ENCODE data around the gene NDUFB6.
A peak's percentile ranks its signal among the peaks of the same experiment; 100 is the strongest.

Gene NDUFB6

DNA sequence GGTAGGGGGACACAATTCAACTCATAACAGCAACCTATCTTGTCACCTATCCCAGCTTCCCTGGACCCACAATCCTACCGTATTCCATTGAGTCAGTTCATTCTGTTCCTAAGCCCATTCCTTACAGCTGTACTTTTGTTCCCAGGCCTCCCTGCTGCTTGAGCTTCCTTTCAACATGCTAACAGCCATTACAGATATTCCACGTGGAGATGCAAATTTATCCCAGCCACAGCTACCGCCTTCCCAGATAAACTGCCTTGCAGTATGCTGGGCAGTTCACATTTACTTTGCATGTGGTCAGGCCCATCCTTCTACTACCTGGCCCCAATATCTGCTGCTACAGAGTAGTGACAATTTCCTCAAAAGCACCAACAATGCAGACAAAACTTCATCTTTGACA lies 70.0 kb downstream of the NDUFB6 start:
- peak; percentile 39 for DNase-seq
- no peaks in the 10 kb centered on the region for H3K79me1 ChIP-seq (ENCODE audit: low read length)
- H3K27ac ChIP-seq (ENCODE audit: low read depth, low read length), result no peak overlapping the region
- H2BK5ac ChIP-seq (ENCODE audit: low read length), result no peak overlapping the region
- WGBS (ENCODE audit: extremely low coverage, insufficient coverage, low lambda C conversion rate), result no CpG with 5 or more reads among the region's 3 CpGs
- H3K4ac ChIP-seq (ENCODE audit: low read depth, low read length), result no peak overlapping the region
- H2BK15ac ChIP-seq (replicated peaks; ENCODE audit: low read depth), result no peak overlapping the region
- no peaks in the 10 kb centered on the region for H3K27me3 ChIP-seq (ENCODE audit: insufficient read depth, low read length, poor library complexity)
- H3K56ac ChIP-seq (ENCODE audit: low read length), result no peak overlapping the region
- H2AK5ac ChIP-seq (ENCODE audit: low read length), result no peak overlapping the region
- H3K23ac ChIP-seq (ENCODE audit: low read length), result no peak overlapping the region
- no peak overlapping the region for H4K5ac ChIP-seq (ENCODE audit: low read length)
- no peak overlapping the region for H3K4me2 ChIP-seq (ENCODE audit: low read length)
- H3K36me3 ChIP-seq (ENCODE audit: control insufficient read depth, insufficient read depth, low read length), result no peaks in the 10 kb centered on the region
- H2BK120ac ChIP-seq (ENCODE audit: low read depth, low read length), result no peak overlapping the region
- H4K8ac ChIP-seq (ENCODE audit: low read depth, low read length), result no peak overlapping the region
- no peak overlapping the region for H3K9ac ChIP-seq (ENCODE audit: low read length)
- no peak overlapping the region for H3K18ac ChIP-seq (ENCODE audit: low read length)
- H3K4me3 ChIP-seq (ENCODE audit: low read length), result no peak overlapping the region
- H3K79me2 ChIP-seq (ENCODE audit: control insufficient read depth, insufficient read depth, low read length), result no peaks in the 10 kb centered on the region
- no peaks in the 10 kb centered on the region for H3K4me1 ChIP-seq (ENCODE audit: control insufficient read depth, low read depth, low read length)
